Endothelial cell (in vitro differentiated cells): ENCODE data around the gene CCDC85B. TPM values are rescaled to one million over a fixed set of nuclear protein-coding genes. Genes with fewer than 3 reads are reported as not detected.

Experiments
- DNase-seq: peaks from one replicate; pipeline ENCODE4 v3.0.0; 2021; ENCODE audit warnings: low spot score
- H3K27ac Mint-ChIP-seq: one replicate; pipeline ENCODE4 v1.8.0; 2021; ENCODE audit warnings: mixed read lengths, inconsistent platforms; ENCODE audit not compliant: unreplicated experiment
- H3K27me3 Mint-ChIP-seq: one replicate; pipeline ENCODE4 v1.8.0; 2021; ENCODE audit warnings: mild to moderate bottlenecking, moderate library complexity, mixed read lengths, inconsistent platforms; ENCODE audit not compliant: unreplicated experiment
- H3K36me3 Mint-ChIP-seq: one replicate; pipeline ENCODE4 v1.8.0; 2021; ENCODE audit warnings: mild to moderate bottlenecking, low read depth, mixed read lengths, inconsistent platforms; ENCODE audit not compliant: unreplicated experiment
- H3K4me1 Mint-ChIP-seq: one replicate; pipeline ENCODE4 v1.8.0; 2021; ENCODE audit warnings: mild to moderate bottlenecking, mixed read lengths, inconsistent platforms; ENCODE audit not compliant: unreplicated experiment
- H3K4me3 Mint-ChIP-seq: one replicate; pipeline ENCODE4 v1.8.0; 2021; ENCODE audit warnings: mild to moderate bottlenecking, mixed read lengths, inconsistent platforms; ENCODE audit not compliant: unreplicated experiment
- H3K9me3 Mint-ChIP-seq: one replicate; pipeline ENCODE4 v1.8.0; 2021; ENCODE audit warnings: mixed read lengths, inconsistent platforms; ENCODE audit not compliant: unreplicated experiment
- total RNA-seq: library from RNA; stranded (reverse); fragmentation: NEBNext Ultra II Directional; extraction: Animal tissue kit (Norgen Biotek cat#: 25700); gene quantifications from one replicate; pipeline ENCODE4 v1.2.1, GENCODE V29; 2021; ENCODE audit not compliant: unreplicated experiment
- TF ChIP-seq, protein P1 (sequence below): fragments of 200-600 bp; sonication (generic); IDR thresholded peaks from one replicate; pipeline ENCODE4 v1.5.0; 2021; ENCODE audit warnings: antibody characterized with exemption; ENCODE audit not compliant: unreplicated experiment

Gene CCDC85B
- total RNA-seq, 1 donor from 2014 or later = 90.7 TPM

GRCh38 chr11:65883058-65883761 lies 7.3 kb upstream of the CCDC85B start:
- H3K27ac Mint-ChIP-seq = peak overlapping the region; percentile 13
- H3K4me1 Mint-ChIP-seq = peaks cover 10% of the 10 kb centered on the region
- H3K4me3 Mint-ChIP-seq = no peak overlapping the region
- H3K27me3 Mint-ChIP-seq = peaks cover 8% of the 10 kb centered on the region
- peaks cover 16% of the 10 kb centered on the region for H3K36me3 Mint-ChIP-seq
- no peak for DNase-seq
- H3K9me3 Mint-ChIP-seq = no peaks in the 10 kb centered on the region
- TF ChIP-seq, protein P1, sequence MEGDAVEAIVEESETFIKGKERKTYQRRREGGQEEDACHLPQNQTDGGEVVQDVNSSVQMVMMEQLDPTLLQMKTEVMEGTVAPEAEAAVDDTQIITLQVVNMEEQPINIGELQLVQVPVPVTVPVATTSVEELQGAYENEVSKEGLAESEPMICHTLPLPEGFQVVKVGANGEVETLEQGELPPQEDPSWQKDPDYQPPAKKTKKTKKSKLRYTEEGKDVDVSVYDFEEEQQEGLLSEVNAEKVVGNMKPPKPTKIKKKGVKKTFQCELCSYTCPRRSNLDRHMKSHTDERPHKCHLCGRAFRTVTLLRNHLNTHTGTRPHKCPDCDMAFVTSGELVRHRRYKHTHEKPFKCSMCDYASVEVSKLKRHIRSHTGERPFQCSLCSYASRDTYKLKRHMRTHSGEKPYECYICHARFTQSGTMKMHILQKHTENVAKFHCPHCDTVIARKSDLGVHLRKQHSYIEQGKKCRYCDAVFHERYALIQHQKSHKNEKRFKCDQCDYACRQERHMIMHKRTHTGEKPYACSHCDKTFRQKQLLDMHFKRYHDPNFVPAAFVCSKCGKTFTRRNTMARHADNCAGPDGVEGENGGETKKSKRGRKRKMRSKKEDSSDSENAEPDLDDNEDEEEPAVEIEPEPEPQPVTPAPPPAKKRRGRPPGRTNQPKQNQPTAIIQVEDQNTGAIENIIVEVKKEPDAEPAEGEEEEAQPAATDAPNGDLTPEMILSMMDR = no peak

DNA sequence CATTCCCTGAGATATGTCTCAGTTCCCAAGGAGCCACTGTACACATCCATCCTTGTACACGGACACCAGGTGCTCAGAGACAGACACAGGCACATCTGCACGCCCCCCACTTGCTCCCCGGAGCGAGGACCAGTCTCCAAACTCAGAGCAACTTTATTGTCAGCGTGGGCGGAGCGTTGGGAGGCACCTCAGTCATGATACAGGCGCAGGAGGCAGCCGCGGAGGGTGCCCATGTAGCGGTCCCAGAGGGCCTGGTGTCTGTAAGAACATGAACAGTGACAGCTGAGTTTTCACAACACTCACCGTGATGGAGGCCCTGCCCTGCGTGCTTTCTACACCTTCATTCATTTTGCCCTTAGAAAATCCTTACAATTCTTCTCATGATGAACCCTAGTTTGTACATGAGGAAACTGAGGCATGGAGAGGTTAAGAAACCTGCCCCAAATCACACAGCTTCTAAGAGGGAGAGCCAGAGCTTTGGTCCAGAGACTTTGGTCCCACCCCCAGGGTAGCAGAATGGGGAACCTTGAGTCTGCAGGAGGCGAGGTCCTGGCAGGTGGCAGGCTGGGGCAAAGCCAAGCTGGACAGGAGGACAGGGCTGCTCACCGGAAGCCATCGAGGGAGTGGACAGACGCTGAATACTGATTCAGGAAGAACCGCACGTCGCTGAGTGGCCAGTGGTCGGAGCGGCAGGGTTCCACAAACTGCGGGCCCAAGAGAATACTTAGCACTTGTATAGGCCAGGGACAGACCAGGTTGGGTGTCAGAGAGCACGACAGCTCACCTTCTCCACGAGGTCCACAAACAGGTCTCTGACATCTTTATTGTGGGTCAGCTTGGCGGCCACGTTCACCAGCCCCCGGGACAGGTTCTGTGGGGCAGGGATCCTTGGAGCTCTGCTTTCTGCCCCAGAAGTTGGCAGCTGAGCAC lies 6.4 kb upstream of the CCDC85B start:
- peaks cover 18% of the 10 kb centered on the region for H3K36me3 Mint-ChIP-seq
- H3K27ac Mint-ChIP-seq = peak overlapping the region; percentile 13
- peak overlapping the region; percentile 67 for H3K4me3 Mint-ChIP-seq
- DNase-seq = no peak
- peaks cover 14% of the 10 kb centered on the region for H3K27me3 Mint-ChIP-seq
- H3K4me1 Mint-ChIP-seq = peaks cover 16% of the 10 kb centered on the region
- TF ChIP-seq, protein P1 = no peak
- H3K9me3 Mint-ChIP-seq = no peaks in the 10 kb centered on the region

DNA sequence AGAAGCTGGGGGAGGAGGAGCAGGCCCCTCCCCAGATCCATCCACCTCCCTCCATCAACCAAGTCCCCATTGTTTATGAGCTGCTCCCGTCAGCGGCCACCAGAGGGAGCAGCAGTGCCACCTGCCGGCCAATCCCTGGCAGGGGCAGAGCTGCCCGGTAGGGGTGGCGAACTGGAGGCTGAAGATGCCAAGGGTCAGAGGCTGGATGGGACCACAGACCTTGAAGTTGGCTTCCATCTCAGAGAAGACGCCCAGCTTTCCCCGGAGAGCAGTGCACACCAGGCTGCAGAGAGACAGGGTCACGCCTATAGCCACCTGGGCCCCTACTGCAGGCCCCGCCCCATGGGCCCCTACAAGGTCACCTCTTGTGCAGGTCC lies 5.8 kb upstream of the CCDC85B start:
- Mint-ChIP-seq H3K36me3 (peaks cover 20% of the 10 kb centered on the region), H3K27me3 (peaks cover 20% of the 10 kb centered on the region), H3K4me3 (no peak overlapping the region), H3K9me3 (no peaks in the 10 kb centered on the region), H3K27ac (no peak overlapping the region), H3K4me1 (peaks cover 22% of the 10 kb centered on the region)
- DNase-seq = peak; percentile 90
- TF ChIP-seq, protein P1 = peak; percentile 97

GRCh38 chr11:65885231-65885630 lies 5.2 kb upstream of the CCDC85B start:
- TF ChIP-seq, protein P1 = no peak
- Mint-ChIP-seq H3K36me3 (peaks cover 20% of the 10 kb centered on the region), H3K9me3 (no peaks in the 10 kb centered on the region), H3K27me3 (peaks cover 25% of the 10 kb centered on the region), H3K4me3 (peak overlapping the region; percentile 18), H3K4me1 (peaks cover 28% of the 10 kb centered on the region), H3K27ac (no peak overlapping the region)
- no peak for DNase-seq
